ENCODE data around the gene MVB12B. TPM values are rescaled to one million over a fixed set of nuclear protein-coding genes. Genes with fewer than 3 reads are reported as not detected.

MVB12B gene
- total RNA-seq, 4 donors from 2014 or later = 8.5 to 13.0 (median 10.5) TPM

DNA sequence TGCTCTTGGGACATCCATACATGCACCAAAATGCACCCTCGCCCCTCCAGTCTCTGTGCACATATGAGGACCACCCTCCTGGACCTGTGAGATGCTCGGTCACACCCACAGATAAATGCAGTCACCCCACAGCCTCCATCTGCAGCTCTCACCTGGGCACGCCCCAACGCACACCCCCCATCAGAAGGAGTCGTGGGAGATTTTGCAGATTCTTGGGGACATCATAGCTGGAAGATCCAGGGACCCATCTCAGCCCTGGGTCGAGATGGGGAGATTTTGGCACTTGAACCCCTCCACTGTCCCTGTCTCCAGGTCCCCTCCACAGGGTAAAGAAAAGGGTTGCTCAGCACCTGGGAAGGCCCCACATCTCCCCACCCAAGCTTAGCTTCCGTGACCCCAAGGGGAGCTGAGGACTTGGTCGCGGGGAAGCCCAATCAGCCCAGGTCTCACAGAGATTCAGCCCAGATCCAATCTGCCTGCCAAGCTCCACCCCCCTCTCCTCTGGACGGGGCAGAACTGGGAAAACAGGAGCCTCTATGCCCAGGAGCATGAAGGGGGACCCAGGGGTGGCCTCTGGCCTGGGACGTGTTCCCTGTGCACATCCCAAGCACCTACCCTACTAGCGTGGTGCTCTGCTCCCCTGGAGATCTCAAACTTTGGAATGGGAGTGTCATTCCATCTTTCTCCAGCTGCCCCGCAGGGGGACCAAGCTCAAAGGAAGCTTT lies 197.9 kb downstream of the MVB12B start:
- TF ChIP-seq, protein P1, sequence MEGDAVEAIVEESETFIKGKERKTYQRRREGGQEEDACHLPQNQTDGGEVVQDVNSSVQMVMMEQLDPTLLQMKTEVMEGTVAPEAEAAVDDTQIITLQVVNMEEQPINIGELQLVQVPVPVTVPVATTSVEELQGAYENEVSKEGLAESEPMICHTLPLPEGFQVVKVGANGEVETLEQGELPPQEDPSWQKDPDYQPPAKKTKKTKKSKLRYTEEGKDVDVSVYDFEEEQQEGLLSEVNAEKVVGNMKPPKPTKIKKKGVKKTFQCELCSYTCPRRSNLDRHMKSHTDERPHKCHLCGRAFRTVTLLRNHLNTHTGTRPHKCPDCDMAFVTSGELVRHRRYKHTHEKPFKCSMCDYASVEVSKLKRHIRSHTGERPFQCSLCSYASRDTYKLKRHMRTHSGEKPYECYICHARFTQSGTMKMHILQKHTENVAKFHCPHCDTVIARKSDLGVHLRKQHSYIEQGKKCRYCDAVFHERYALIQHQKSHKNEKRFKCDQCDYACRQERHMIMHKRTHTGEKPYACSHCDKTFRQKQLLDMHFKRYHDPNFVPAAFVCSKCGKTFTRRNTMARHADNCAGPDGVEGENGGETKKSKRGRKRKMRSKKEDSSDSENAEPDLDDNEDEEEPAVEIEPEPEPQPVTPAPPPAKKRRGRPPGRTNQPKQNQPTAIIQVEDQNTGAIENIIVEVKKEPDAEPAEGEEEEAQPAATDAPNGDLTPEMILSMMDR (IDR thresholded peaks at IDR 0.05; ENCODE audit: low read depth) = no peak

DNA sequence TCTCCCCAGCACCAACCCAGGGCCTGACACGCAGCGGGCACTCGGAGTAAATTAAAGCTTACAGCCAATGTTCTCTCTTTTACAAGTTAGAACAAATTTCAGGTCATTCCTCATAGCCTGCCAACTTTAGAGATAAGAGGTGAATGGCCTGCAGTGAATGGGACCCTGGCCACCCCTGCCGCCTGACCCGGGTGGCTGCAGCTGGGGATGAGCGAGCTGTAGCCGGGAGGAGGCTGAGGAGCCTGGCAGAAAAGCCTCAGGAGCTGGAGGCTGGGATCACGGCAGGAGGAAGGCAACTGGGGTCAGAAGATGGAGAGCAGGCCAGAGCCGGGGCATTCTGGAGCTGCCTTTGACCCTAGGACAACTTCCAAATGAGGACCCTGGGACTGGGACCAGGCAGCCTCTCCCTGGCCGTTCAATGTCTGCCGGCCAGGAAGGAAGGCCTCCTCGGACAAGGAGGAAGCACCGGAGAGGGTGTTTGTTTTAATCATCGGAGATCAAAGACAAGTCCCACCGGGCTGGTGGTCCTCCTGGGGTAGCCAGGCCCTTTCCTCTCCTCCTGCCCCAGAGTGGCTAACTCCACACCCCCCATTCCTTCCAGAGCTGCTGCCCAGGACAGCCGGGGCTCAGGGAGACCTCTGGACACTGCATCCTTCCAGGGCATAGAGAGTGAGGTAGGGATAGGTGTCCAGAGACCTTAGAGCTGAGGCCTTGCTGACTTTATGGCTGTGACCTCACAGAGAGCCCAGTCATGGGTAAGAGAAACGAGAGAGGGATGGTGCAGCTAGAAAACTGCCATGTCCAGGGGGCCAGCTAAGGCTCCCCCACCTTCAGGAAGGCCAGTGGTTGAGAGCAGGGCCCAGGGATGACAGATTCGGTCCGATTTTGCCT lies 199.8 kb downstream of the MVB12B start:
- TF ChIP-seq, protein P1 (IDR thresholded peaks at IDR 0.05; ENCODE audit: low read depth) = no peak

DNA sequence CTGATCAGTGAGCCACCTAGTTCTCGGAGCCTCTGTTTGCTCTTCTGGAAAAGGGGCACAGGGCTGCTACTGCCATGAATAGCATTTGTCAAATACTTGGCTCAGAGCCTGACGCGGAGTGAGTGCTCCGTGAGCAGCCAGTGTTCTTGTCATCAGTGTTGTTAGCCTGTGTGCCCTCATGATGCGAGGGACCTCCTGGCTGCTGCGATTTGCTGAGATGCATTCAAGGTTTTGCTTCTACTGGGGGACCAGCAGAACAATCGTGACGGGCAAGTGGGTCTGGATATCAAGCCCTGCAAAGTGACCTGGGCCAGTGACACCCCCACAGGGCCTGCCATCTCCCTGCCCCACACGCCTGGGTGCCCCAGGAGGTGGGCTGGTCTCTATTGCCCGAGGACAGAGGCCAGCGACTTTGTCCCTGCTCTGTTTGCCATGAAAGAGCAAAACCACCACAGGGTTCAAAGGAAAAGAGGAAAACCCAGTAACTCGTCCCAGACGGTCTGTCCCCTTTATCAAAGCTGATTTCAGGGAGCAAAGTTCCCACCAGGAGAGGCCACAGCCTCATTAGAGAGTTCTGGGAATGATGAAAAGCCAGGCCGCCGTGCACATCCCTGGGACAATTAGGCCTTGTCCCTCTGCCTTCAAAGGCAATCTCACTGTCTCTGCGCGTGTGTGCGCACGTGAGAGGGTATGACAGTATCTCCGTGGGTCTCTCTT lies 200.6 kb downstream of the MVB12B start:
- TF ChIP-seq, protein P1 (IDR thresholded peaks at IDR 0.05; ENCODE audit: low read depth) = no peak

DNA sequence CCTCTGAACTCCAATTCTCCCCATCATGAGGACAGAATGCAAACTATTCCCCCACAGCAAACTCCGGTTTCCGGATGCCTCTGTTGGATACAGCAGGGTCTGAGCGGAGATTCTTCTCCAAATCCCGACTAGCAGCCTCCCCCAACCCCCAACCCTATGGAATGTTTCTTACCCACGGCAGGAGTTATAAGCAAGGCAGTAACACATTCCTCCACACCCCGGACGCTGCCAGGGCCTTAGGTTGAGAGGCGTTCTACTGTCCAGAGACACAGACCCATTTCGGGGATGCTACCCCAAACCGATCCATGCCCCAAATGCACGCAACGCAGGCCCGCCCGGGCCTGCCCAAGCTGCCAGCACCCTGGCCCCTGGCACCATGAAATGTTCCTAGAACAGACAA lies 201.5 kb downstream of the MVB12B start:
- TF ChIP-seq, protein P1 (IDR thresholded peaks at IDR 0.05; ENCODE audit: low read depth) = no peak

DNA sequence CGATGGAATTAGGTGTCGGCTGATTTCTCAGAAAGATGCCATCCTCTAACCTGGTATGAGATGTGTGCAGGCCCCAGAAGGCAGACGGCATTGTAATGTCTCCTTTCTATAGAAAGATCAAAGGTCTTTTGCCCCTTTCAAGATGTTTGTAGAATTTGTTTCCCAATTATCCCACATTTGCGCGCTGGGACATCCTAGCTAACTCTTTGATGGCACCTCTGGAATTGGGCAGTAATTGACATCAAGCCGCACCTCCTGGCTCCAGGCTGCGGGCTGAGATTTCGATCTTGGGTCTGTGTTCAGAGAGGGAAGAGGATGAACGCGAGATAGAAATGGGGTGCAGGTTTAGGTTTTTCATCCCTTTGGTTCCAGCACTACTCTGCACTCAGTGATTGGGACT lies 202.3 kb downstream of the MVB12B start:
- TF ChIP-seq, protein P1 (IDR thresholded peaks at IDR 0.05; ENCODE audit: low read depth) = no peak

DNA sequence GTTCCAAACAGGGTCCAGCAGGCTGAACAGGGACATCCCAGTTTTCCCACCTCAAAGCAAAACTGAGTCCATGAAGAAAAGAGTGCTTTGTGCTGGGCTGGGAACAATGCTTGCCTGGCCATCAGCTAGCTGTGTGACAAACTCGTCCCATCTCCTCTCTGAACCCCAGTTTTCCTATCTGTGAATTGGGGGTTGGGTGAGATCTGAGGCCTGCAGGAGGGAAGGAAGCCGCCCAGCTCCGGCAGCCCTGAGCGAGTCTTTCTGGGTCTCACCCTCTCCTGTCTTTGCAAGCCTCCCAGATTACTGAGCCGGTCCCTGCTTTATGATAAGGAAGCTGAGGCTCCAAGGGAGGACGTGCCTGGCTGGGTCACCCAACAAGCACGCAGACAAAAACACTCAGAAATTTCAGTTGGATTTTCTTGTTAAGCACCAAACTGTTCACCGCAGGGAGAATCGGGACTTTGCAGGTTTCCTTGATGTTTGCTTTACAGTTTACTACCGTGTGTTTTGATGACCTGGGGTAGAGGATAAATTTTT lies 204.5 kb downstream of the MVB12B start:
- TF ChIP-seq, protein P1 (IDR thresholded peaks at IDR 0.05; ENCODE audit: low read depth) = no peak
